ENCODE results near the gene SMIM29.
"Not testable (repeated sequence)": the region's sequence is repeated elsewhere in the genome, so short reads cannot be mapped to it uniquely, and the experiment has no call there.

- TF ChIP-seq EZH2 (IDR thresholded peaks at IDR 0.05; ENCODE audit: borderline replicate concordance); EZH2phosphoT487 (IDR thresholded peaks at IDR 0.05; ENCODE audit: low read depth, severe bottlenecking, unreplicated experiment); CTCF (IDR thresholded peaks at IDR 0.05; ENCODE audit: poor library complexity): not testable (repeated sequence)
Observed at GRCh38 chr6:34263484-34263883, 14.7 kb upstream of the SMIM29 start.
